Large intestine (tissue), 3 donors: Measurements from ENCODE around the gene GP1BA. TPM values are rescaled to one million over a fixed set of nuclear protein-coding genes. Genes with fewer than 3 reads are reported as not detected.

Experiments
- DNase-seq, 2 donors: peaks; one replicate each; pipeline versions ENCODE4 v3.0.0 to v3.0.0-alpha.2; 2013
- H3K27ac ChIP-seq: one replicate; pipeline ENCODE4 v1.5.1; 2013; ENCODE audit warnings: low read length
- H3K27me3 ChIP-seq: 2 replicates; pipeline ENCODE4 v1.6.1; 2013; ENCODE audit warnings: low read length; ENCODE audit not compliant: control insufficient read depth, insufficient read depth
- H3K36me3 ChIP-seq: 2 replicates; pipeline ENCODE4 v1.6.1; 2013; ENCODE audit warnings: low read length; ENCODE audit not compliant: control insufficient read depth, insufficient read depth
- H3K4me1 ChIP-seq: one replicate; pipeline ENCODE4 v1.6.1; 2013; ENCODE audit warnings: low read length; ENCODE audit not compliant: control insufficient read depth, insufficient read depth
- H3K4me3 ChIP-seq: one replicate; pipeline ENCODE4 v1.5.1; 2013; ENCODE audit warnings: low read length
- H3K9me3 ChIP-seq: one replicate; pipeline ENCODE4 v1.6.1; 2013; ENCODE audit warnings: mild to moderate bottlenecking, low read depth, low read length, moderate library complexity; ENCODE audit not compliant: control insufficient read depth
- WGBS: methylation state at CpG from one replicate; pipeline ENCODE4 v1.1.5; 2013; ENCODE audit warnings: low lambda C conversion rate; ENCODE audit not compliant: insufficient coverage; 5-methylcytosine and 5-hydroxymethylcytosine counted together
- polyA plus RNA-seq: library from polyadenylated mRNA; unstranded; fragments of 120-200 nt; gene quantifications from one replicate; pipeline ENCODE4 v1.2.1, GENCODE V29; 2013

The GP1BA gene
- polyA plus RNA-seq, 1 donor: 1.5 TPM

DNA sequence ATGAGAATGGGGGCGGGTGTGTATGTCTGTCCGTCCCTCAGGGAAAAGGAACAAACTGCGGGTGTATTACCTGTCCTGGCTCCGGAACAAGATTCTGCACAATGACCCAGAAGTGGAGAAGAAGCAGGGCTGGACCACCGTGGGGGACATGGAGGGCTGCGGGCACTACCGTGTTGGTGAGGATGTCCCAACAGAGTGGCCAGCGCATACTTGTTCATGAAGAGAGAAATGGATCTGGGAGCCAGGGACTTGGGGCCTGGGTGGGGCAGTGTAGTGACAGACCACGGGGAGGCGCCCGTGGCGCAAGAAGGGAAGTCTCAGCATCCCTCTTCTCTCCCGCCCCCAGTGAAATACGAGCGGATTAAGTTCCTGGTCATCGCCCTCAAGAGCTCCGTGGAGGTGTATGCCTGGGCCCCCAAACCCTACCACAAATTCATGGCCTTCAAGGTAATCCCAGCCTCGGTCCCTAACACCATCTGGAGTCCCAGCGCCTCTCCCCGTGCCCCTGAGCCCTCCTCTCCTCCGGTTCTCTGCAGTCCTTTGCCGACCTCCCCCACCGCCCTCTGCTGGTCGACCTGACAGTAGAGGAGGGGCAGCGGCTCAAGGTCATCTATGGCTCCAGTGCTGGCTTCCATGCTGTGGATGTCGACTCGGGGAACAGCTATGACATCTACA lies 36.3 kb upstream of the GP1BA start:
- peaks cover 19% of the 10 kb centered on the region for H3K27me3 ChIP-seq
- WGBS: no CpG with 5 or more reads among the region's 27 CpGs
- H3K4me1 ChIP-seq: peaks cover 27% of the 10 kb centered on the region
- H3K4me3 ChIP-seq: no peak overlapping the region
- peaks cover 8% of the 10 kb centered on the region for H3K9me3 ChIP-seq
- no peak for DNase-seq
- H3K36me3 ChIP-seq: peaks cover 69% of the 10 kb centered on the region
- no peak overlapping the region for H3K27ac ChIP-seq

DNA sequence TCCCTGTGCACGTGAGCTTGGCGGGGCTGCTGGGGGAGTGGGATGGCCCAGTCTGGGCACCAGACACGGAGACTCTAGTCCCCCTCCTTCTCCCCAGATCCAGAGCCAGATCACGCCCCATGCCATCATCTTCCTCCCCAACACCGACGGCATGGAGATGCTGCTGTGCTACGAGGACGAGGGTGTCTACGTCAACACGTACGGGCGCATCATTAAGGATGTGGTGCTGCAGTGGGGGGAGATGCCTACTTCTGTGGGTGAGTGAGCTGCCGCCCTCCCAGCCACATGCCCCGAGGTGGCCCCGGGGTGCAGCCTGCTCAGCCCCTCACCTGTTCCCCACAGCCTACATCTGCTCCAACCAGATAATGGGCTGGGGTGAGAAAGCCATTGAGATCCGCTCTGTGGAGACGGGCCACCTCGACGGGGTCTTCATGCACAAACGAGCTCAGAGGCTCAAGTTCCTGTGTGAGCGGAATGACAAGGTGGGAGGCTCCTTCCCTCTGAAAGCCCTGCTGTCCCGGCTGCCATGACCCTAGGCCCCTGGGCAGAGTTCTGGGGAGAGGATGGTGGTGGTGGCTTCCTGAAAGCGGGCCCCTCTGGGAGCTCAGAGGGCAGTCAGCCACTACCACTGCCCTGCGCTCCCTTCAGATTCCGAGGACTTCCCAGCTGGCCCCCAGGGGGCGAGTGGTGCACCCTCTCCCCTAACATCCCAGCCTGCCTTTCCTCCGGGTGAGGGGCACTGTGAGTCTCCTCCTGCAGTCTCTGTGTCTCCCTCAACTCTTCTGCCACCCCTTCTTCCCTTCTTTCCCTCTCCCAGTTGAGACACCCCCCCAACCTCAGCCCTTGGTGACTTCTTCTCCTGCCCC lies 35.5 kb upstream of the GP1BA start:
- peaks cover 15% of the 10 kb centered on the region for H3K9me3 ChIP-seq
- no peak overlapping the region for H3K27ac ChIP-seq
- peaks cover 27% of the 10 kb centered on the region for H3K27me3 ChIP-seq
- H3K4me1 ChIP-seq: peaks cover 31% of the 10 kb centered on the region
- H3K36me3 ChIP-seq: peaks cover 61% of the 10 kb centered on the region
- DNase-seq: no peak
- no peak overlapping the region for H3K4me3 ChIP-seq
- no CpG with 5 or more reads among the region's 27 CpGs for WGBS

DNA sequence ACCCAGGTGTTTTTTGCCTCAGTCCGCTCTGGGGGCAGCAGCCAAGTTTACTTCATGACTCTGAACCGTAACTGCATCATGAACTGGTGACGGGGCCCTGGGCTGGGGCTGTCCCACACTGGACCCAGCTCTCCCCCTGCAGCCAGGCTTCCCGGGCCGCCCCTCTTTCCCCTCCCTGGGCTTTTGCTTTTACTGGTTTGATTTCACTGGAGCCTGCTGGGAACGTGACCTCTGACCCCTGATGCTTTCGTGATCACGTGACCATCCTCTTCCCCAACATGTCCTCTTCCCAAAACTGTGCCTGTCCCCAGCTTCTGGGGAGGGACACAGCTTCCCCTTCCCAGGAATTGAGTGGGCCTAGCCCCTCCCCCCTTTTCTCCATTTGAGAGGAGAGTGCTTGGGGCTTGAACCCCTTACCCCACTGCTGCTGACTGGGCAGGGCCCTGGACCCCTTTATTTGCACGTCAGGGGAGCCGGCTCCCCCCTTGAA lies 34.8 kb upstream of the GP1BA start:
- WGBS: no CpG with 5 or more reads among the region's 10 CpGs
- Histone ChIP-seq H3K4me1 (peaks cover 31% of the 10 kb centered on the region), H3K27ac (no peak overlapping the region), H3K27me3 (peaks cover 32% of the 10 kb centered on the region), H3K9me3 (peaks cover 17% of the 10 kb centered on the region), H3K36me3 (peaks cover 54% of the 10 kb centered on the region), H3K4me3 (no peak overlapping the region)
- no peak for DNase-seq

DNA sequence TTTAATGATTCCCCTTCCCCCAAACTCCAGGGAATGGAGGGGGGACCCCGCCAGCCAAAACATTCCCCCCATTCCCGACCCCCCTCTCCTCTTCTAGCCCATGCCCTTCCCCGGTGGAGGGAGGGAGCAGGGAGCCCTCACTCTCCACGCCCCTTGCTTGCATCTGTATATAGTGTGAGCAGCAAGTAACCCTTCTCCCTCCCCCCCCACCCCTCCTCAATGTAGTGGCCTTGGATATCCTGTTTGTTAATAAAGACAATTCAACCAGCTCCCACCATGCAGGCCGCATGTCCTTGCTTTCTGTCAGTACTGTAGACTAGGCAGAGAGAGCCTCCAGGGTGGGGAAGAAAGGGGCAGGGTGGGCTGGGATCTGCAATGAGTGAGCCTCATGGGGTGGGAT lies 34.3 kb upstream of the GP1BA start:
- peaks cover 33% of the 10 kb centered on the region for H3K4me1 ChIP-seq
- no peak overlapping the region for H3K4me3 ChIP-seq
- 80% methylated on average over 1 of the region's 5 CpGs for WGBS
- H3K36me3 ChIP-seq: peaks cover 49% of the 10 kb centered on the region
- H3K27me3 ChIP-seq: peaks cover 32% of the 10 kb centered on the region
- DNase-seq: no peak
- H3K9me3 ChIP-seq: peaks cover 17% of the 10 kb centered on the region
- H3K27ac ChIP-seq: no peak overlapping the region

- Histone ChIP-seq H3K36me3 (peaks cover 43% of the 10 kb centered on the region), H3K4me1 (peaks cover 36% of the 10 kb centered on the region), H3K9me3 (peaks cover 17% of the 10 kb centered on the region), H3K27ac (no peak overlapping the region), H3K4me3 (no peak overlapping the region), H3K27me3 (peaks cover 32% of the 10 kb centered on the region)
- no peak for DNase-seq
- WGBS: no CpG with 5 or more reads among the region's 8 CpGs
Observed at GRCh38 chr17:4898351-4898750, 33.7 kb upstream of the GP1BA start.

DNA sequence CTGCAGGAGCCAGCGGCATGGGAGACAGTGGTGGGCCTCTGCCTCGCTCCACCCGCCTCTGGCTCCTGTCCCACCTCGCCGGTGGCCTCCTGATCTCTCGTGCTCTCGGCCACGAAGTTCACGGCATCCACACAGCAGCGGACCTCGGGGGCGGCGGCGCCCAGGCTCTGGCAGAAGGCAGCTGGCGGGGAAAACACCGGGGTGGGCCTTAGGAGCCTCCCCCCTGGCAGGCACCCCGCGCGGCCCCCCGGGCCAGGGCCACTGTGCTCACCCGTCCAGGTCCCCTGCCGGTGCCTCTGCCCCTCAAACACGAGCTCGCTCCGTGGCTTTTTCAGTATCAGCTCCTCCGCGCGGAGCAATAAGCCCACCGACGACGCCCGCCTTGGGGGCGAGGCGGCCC lies 33.1 kb upstream of the GP1BA start:
- Histone ChIP-seq H3K36me3 (peaks cover 37% of the 10 kb centered on the region), H3K27me3 (peaks cover 32% of the 10 kb centered on the region), H3K9me3 (peaks cover 17% of the 10 kb centered on the region), H3K4me1 (peaks cover 37% of the 10 kb centered on the region), H3K4me3 (peak overlapping the region; percentile 58), H3K27ac (no peak overlapping the region)
- no peak for DNase-seq
- WGBS: no CpG with 5 or more reads among the region's 34 CpGs

DNA sequence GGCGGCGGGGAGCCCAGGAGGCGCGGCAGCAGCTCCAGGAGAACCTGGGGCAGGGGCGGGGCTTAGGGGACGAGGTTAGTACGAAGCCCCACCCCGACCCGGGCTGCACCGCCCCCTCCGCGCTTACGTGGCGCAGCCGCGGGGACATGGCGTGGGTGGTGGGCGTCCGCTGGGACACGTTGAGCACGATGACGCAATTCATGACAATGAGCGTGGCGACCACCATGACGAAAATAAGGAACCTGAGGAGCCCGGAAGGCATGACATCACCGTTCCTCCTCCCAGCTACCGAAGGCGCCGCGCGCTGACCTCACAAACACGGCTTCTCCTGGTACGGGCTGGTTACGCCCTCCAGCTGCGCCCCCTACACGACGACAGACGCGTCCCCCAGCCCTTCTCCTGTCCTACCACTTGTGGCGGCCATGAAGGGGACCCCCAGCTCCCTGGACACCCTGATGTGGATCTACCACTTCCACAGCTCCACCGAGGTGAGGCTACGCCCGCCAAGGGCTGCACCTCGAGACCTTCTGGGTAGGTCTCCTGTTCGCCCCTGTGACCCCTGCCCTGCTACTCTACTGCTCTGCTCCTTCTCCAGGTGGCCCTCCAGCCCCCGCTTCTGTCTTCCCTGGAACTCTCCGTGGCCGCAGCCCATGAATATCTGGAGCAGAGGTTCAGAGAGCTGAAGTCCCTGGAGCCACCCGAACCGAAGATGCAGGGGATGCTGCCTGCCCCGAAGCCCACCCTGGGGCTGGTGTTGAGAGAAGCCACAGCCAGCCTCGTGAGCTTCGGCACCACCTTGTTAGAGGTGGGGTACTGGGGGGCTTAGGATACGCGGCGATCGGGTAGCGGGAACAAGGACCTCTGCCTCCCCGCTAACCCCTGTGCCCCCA lies 32.5 kb upstream of the GP1BA start, which contains the start of gene C17orf107:
Gene C17orf107, plus strand, starts transcription at position 196 of the 890 bp plus-strand sequence. Its CDS starts 227 bp downstream, at position 423.
- peak within 1 kb of the TSS; percentile 58 for H3K4me3 ChIP-seq
- H3K4me1 ChIP-seq: peaks cover 32% of the 10 kb centered on the region
- no CpG with 5 or more reads among the region's 60 CpGs for WGBS
- DNase-seq: peak; percentile 79 to 85
- H3K27ac ChIP-seq: no peak within 1 kb of the TSS
- peaks cover 32% of the 10 kb centered on the region for H3K27me3 ChIP-seq
- peaks cover 17% of the 10 kb centered on the region for H3K9me3 ChIP-seq
- H3K36me3 ChIP-seq: peaks cover 31% of the 10 kb centered on the region

- Histone ChIP-seq H3K4me1 (peaks cover 32% of the 10 kb centered on the region), H3K9me3 (peaks cover 17% of the 10 kb centered on the region), H3K4me3 (peak overlapping the region; percentile 58), H3K27me3 (peaks cover 32% of the 10 kb centered on the region), H3K36me3 (peaks cover 22% of the 10 kb centered on the region), H3K27ac (peak overlapping the region; percentile 2)
- WGBS: no CpG with 5 or more reads among the region's 65 CpGs
- DNase-seq: peak; percentile 53 to 58
Observed at GRCh38 chr17:4900231-4901107, 31.6 kb upstream of the GP1BA start.

- peak overlapping the region; percentile 58 for H3K4me3 ChIP-seq
- no CpG with 5 or more reads among the region's 37 CpGs for WGBS
- peaks cover 15% of the 10 kb centered on the region for H3K36me3 ChIP-seq
- H3K4me1 ChIP-seq: peaks cover 32% of the 10 kb centered on the region
- H3K27me3 ChIP-seq: peaks cover 32% of the 10 kb centered on the region
- peaks cover 17% of the 10 kb centered on the region for H3K9me3 ChIP-seq
- peak overlapping the region; percentile 2 for H3K27ac ChIP-seq
- no peak for DNase-seq
Observed at GRCh38 chr17:4901108-4901647, 30.9 kb upstream of the GP1BA start.
